ENCODE results near the gene WDFY3. TPM values are rescaled to one million over a fixed set of nuclear protein-coding genes. Genes with fewer than 3 reads are reported as not detected.

The WDFY3 gene
- total RNA-seq, 2 experiments from 2014 or later = not detected

DNA sequence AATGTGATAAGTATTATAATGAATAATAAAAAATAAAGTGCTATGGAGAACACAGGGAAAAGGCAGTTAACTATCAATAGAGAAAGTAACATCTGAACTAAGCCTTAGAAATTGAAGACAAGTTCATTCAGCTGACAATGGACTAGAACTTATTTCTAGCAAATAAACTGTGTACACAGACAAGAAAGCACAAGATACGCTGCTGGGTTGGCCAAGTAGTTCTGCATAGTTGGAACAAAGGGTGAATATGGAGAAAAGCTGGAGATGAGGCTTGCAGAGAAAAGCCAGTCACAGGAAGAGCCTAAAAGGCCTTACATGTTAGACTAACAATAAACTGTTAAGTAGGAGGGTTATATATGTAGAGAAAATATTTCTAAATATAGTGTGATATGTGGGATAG is 71.2 kb downstream of the WDFY3 start:
- POLR2A ChIA-PET = no interaction called here
- ATAC-seq = no peak
- Mint-ChIP-seq H3K27me3 (ENCODE audit: low read depth) (no peaks in the 10 kb centered on the region), H3K4me3 (no peak overlapping the region), H3K36me3 (ENCODE audit: low read depth) (no peaks in the 10 kb centered on the region), H3K4me1 (ENCODE audit: low read depth) (no peaks in the 10 kb centered on the region), H3K27ac (no peak overlapping the region), H3K9me3 (ENCODE audit: insufficient read depth) (no peaks in the 10 kb centered on the region)
- no peak for DNase-seq
- CTCF ChIA-PET = no interaction called here

DNA sequence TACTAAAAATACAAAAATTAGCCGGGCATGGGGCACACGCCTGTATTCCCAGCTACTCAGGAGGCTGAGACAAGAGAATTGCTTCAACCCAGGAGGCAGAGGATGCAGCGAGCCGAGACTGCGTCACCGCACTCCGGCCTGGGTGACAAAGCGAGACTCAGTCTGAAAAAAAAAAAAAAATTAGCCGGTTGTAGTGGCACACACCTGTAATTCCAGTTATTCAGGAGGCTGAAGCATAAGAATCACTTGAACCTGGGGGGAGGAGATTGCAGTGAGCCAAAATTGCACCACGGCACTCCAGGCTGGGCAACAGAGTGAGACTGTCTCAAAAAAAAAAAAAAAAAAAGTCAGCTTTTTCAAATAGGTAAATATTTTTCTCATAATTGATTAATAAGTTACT is 71.9 kb downstream of the WDFY3 start:
- no peak for DNase-seq
- H3K9me3 Mint-ChIP-seq (ENCODE audit: insufficient read depth) = no peaks in the 10 kb centered on the region
- no peaks in the 10 kb centered on the region for H3K4me1 Mint-ChIP-seq (ENCODE audit: low read depth)
- H3K27me3 Mint-ChIP-seq (ENCODE audit: low read depth) = no peaks in the 10 kb centered on the region
- ChIA-PET POLR2A (no interaction called here), CTCF (no interaction called here)
- no peak overlapping the region for H3K4me3 Mint-ChIP-seq
- H3K27ac Mint-ChIP-seq = no peak overlapping the region
- ATAC-seq = no peak
- no peaks in the 10 kb centered on the region for H3K36me3 Mint-ChIP-seq (ENCODE audit: low read depth)

DNA sequence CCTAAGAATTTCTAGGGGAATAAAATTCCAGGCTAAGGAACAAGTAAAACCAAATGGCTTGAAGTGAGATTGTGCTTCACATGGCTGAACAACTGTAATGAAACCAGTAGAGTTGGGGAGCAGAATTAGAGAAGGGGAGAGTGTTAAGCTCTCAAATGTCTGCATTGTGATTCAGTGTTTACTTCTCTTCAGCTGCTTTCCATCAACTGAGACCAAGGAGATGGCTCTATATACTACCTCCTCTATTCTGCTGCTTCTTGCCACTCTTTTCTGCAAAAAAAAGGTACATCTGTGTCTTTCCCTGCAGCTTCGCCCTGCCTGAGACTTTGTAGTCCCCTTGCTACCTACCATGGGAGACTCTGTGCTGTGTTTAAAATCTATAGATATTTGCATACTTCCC is 73.5 kb downstream of the WDFY3 start:
- H3K4me3 Mint-ChIP-seq = no peak overlapping the region
- CTCF ChIA-PET = no interaction called here
- DNase-seq (no peak), ATAC-seq (no peak)
- H3K27ac Mint-ChIP-seq = no peak overlapping the region
- H3K27me3 Mint-ChIP-seq (ENCODE audit: low read depth) = no peaks in the 10 kb centered on the region
- no peaks in the 10 kb centered on the region for H3K9me3 Mint-ChIP-seq (ENCODE audit: insufficient read depth)
- no peaks in the 10 kb centered on the region for H3K4me1 Mint-ChIP-seq (ENCODE audit: low read depth)
- POLR2A ChIA-PET = no interaction called here
- no peaks in the 10 kb centered on the region for H3K36me3 Mint-ChIP-seq (ENCODE audit: low read depth)

DNA sequence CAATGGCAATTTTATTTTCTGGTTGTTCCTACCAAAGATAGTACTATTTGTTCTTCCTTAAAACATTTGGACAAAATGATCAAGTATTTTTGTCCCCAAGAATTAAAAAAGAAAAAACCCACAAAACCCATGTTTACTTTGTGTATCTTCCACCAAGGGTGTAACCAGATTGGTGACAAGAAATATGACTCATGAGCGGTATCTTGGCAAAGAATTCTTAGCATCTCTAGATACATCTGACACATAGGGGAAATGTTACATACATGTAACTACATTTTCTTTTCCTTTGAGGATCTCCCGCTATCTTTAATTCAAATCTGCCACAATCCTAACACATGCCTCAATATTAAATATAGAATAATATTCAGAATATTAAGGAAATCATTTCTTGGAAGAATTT is 78.7 kb downstream of the WDFY3 start:
- ChIA-PET CTCF (no interaction called here), POLR2A (no interaction called here)
- Mint-ChIP-seq H3K27me3 (ENCODE audit: low read depth) (no peaks in the 10 kb centered on the region), H3K36me3 (ENCODE audit: low read depth) (no peaks in the 10 kb centered on the region), H3K4me1 (ENCODE audit: low read depth) (no peaks in the 10 kb centered on the region), H3K4me3 (no peak overlapping the region), H3K9me3 (ENCODE audit: insufficient read depth) (no peaks in the 10 kb centered on the region), H3K27ac (no peak overlapping the region)
- ATAC-seq (no peak), DNase-seq (no peak)

DNA sequence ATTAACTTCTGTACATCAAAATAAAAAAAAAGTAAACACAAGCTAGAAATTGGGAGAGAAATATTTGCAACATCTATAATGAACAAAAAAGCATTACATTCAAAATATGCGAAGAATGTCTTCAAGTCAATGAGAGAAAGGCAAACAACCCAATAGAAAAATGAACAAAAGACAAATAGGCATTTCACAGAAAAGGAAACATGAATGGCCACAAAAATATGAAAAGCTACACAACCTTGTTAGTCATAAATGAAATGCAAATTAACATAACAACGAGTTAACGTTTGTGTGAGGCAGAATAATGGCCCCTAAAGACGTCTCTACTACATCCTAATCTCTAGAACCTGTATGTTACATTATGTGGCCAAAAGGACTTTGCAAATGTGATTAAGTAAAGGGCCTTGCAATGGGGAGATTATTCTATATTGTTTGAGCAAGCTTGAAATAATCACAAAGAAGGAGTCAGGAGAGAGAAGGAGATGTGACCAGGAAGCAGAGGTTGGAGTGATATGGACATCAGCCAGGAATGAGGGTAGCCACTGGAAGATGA is 86.8 kb downstream of the WDFY3 start:
- ChIA-PET POLR2A (no interaction called here), CTCF (interaction anchor here (0.6 kb wide), 1 partner anchor 140 kb away, joined by 5 read pairs; no protein-coding TSS in a partner anchor)
- ATAC-seq = no peak
- Mint-ChIP-seq H3K4me3 (no peak overlapping the region), H3K4me1 (ENCODE audit: low read depth) (no peaks in the 10 kb centered on the region), H3K27me3 (ENCODE audit: low read depth) (no peaks in the 10 kb centered on the region), H3K9me3 (ENCODE audit: insufficient read depth) (no peaks in the 10 kb centered on the region), H3K36me3 (ENCODE audit: low read depth) (no peaks in the 10 kb centered on the region), H3K27ac (no peak overlapping the region)
- DNase-seq = no peak

DNA sequence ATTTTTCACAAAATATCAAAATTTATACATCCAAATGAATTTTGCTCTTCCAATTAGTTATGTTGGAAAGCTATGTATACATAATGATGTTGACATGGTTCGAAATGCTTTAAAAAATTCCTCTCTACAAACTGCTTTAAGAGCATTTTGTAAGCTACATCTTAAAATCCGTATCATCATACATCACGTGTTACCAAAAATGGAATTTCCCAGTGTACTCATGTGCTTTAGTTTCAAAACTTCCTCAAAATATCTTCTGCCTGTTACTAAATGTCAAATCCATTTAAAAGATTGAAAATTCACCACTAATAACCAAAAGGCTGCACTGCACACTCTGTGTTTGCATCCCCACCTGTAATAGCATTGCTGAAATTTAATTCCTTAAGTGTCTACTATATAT is 87.9 kb downstream of the WDFY3 start:
- Mint-ChIP-seq H3K9me3 (ENCODE audit: insufficient read depth) (no peaks in the 10 kb centered on the region), H3K36me3 (ENCODE audit: low read depth) (no peaks in the 10 kb centered on the region), H3K27ac (no peak overlapping the region), H3K27me3 (ENCODE audit: low read depth) (no peaks in the 10 kb centered on the region), H3K4me1 (ENCODE audit: low read depth) (no peaks in the 10 kb centered on the region), H3K4me3 (no peak overlapping the region)
- CTCF ChIA-PET = no interaction called here
- ATAC-seq (no peak), DNase-seq (no peak)
- POLR2A ChIA-PET = no interaction called here

DNA sequence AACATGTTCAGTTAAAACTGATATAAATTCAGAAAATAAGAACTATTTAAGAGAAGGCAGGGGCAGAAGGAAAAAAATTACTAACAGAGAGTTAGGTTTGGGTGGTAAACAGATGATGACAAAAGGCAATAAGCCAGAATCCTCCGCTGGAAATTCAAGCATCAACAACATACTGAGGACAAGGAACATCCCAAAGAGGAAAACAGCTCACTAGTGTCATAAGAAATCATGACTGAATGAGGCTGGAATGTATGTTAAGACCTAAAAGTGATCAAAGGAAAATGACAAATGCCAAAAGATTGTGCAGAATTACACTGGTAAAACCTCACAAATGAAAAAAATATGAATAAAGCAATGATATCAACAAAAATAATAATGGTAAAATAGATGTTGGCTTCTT is 88.4 kb downstream of the WDFY3 start:
- H3K4me1 Mint-ChIP-seq (ENCODE audit: low read depth) = no peaks in the 10 kb centered on the region
- H3K27ac Mint-ChIP-seq = no peak overlapping the region
- H3K9me3 Mint-ChIP-seq (ENCODE audit: insufficient read depth) = no peaks in the 10 kb centered on the region
- H3K4me3 Mint-ChIP-seq = no peak overlapping the region
- POLR2A ChIA-PET = no interaction called here
- H3K27me3 Mint-ChIP-seq (ENCODE audit: low read depth) = no peaks in the 10 kb centered on the region
- H3K36me3 Mint-ChIP-seq (ENCODE audit: low read depth) = no peaks in the 10 kb centered on the region
- no peak for DNase-seq
- ATAC-seq = no peak
- CTCF ChIA-PET = no interaction called here

DNA sequence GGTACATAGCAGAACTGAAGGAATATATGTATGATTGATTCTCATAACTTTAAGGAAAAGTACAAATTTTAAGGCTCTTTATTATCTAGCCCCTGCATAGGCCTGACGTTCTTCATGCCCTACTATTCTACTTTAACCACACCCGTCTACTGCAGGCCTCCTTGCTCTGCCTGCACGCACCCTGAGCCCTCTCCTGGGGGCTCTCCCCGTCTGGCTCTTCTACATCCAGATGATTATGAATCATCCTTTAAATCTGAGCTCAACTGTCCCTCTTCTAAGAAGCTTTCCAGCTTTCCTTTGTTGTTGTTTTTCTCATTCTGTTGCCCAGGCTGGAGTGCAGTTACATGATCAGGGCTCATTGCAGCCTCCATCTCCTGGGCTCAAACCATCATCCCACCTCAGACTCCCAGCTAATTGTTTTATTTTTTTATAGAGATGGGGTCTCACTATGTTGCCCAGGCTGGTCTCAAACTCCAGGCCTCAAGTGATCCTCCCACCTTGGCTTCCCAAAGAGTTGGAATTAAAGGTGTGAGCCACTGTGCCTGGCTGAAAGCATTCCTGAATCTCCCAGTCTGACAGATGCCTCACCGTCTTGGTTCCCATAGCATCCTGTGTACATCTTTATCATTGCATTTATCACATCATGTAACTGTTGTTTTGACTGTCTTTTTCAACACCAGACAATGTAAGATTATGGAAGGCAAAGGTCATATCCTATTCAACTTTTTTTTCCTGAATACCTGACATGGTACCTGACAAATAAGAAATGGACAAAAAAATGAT is 89.2 kb downstream of the WDFY3 start:
- ATAC-seq (no peak), DNase-seq (no peak)
- Mint-ChIP-seq H3K27me3 (ENCODE audit: low read depth) (no peaks in the 10 kb centered on the region), H3K27ac (no peak overlapping the region), H3K4me3 (no peak overlapping the region), H3K36me3 (ENCODE audit: low read depth) (no peaks in the 10 kb centered on the region), H3K4me1 (ENCODE audit: low read depth) (no peaks in the 10 kb centered on the region), H3K9me3 (ENCODE audit: insufficient read depth) (no peaks in the 10 kb centered on the region)
- ChIA-PET CTCF (no interaction called here), POLR2A (no interaction called here)

DNA sequence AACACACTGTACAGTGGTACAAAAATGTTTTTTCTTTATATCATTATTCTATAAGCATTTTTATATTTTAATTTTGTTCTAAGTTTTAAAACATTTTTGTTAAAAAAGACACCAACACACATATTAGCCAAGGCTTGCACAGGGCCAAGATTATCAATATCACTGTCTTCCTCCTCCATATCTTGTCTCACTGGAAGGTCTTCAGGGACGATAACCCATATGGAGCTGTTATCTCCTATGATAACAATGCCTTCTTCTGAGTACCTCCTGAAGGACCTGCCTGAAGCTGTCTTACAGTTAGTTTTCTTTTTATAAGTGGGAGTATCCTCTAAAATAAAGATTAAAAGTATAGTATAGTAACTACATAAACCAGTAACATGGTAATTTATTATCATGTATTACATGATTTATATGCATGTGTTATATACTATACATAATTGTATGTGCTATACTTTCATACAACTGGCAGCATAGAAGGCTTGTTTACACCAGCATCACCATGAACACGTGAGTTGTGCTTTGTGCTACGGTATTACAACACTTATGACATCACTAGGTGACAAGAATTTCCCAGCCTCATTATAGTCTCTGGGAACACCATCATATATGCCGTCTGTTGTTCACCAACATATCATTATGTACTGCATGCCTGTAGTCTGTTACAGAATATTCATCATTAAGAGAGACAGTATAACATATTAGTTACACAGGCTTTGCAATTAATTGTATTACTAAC is 90.7 kb downstream of the WDFY3 start:
- H3K9me3 Mint-ChIP-seq (ENCODE audit: insufficient read depth) = no peaks in the 10 kb centered on the region
- no peaks in the 10 kb centered on the region for H3K36me3 Mint-ChIP-seq (ENCODE audit: low read depth)
- H3K4me1 Mint-ChIP-seq (ENCODE audit: low read depth) = no peaks in the 10 kb centered on the region
- ChIA-PET POLR2A (no interaction called here), CTCF (no interaction called here)
- no peak overlapping the region for H3K4me3 Mint-ChIP-seq
- DNase-seq = no peak
- H3K27ac Mint-ChIP-seq = no peak overlapping the region
- no peak for ATAC-seq
- H3K27me3 Mint-ChIP-seq (ENCODE audit: low read depth) = no peaks in the 10 kb centered on the region

DNA sequence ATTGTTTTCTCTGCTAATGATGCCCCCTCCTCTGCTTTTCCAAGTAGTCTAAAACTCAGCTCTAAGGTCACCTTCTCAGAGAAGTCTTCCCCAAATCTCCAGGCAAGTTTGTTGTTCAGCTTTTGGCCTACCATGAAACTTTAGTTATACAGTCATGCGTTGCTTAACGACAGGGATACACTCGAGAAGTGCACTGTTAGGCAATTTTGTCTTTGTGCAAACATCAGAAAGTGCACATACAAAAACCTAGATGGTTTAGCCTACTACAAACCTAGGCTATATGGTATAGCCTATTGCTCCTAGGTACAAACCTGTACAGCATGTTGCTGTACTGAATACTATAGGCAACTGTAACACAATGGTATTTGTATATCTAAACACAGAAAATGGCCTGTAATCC is 91.9 kb downstream of the WDFY3 start:
- ATAC-seq (no peak), DNase-seq (no peak)
- H3K4me1 Mint-ChIP-seq (ENCODE audit: low read depth) = no peaks in the 10 kb centered on the region
- no peaks in the 10 kb centered on the region for H3K9me3 Mint-ChIP-seq (ENCODE audit: insufficient read depth)
- ChIA-PET POLR2A (no interaction called here), CTCF (no interaction called here)
- H3K4me3 Mint-ChIP-seq = no peak overlapping the region
- H3K27me3 Mint-ChIP-seq (ENCODE audit: low read depth) = no peaks in the 10 kb centered on the region
- H3K27ac Mint-ChIP-seq = no peak overlapping the region
- no peaks in the 10 kb centered on the region for H3K36me3 Mint-ChIP-seq (ENCODE audit: low read depth)

DNA sequence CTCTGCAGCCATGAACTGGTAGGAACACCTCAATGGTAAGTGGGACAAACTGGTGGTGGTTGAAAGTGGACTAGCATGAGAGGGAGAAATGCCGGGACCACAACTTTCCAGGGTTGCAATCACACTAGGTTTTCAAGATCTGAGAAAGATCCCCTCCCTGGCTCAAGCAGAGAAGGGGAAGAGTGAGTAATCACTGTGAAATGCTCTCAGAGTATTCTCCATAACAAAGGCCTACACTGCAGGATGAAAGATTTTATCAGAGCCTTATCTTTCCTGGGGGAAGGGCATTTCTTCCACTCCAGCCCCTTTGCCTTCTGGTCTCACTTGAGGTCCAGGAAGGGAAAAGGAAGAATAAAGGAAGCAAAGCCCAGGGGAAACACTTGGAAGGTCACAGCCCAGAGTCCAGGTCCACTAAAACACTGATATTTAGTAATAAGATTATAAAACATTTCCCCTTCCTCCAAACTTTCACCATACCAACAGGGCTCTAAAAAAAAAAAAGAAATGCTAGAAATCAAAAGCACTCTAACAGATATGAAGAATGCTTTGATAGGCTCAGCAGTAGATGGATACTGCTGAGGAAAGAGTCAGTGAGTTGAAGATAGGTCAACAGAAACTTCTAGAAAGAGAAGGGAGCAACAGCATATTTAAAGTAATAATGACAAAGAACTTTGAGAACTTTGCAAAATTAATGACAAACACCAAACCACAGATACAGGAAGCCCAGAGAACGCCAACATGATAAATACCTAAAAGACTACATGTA is 95.9 kb downstream of the WDFY3 start:
- DNase-seq = no peak
- CTCF ChIA-PET = no interaction called here
- H3K9me3 Mint-ChIP-seq (ENCODE audit: insufficient read depth) = no peaks in the 10 kb centered on the region
- POLR2A ChIA-PET = no interaction called here
- H3K36me3 Mint-ChIP-seq (ENCODE audit: low read depth) = no peaks in the 10 kb centered on the region
- H3K27ac Mint-ChIP-seq = no peak overlapping the region
- H3K4me1 Mint-ChIP-seq (ENCODE audit: low read depth) = no peaks in the 10 kb centered on the region
- no peaks in the 10 kb centered on the region for H3K27me3 Mint-ChIP-seq (ENCODE audit: low read depth)
- no peak for ATAC-seq
- H3K4me3 Mint-ChIP-seq = no peak overlapping the region

DNA sequence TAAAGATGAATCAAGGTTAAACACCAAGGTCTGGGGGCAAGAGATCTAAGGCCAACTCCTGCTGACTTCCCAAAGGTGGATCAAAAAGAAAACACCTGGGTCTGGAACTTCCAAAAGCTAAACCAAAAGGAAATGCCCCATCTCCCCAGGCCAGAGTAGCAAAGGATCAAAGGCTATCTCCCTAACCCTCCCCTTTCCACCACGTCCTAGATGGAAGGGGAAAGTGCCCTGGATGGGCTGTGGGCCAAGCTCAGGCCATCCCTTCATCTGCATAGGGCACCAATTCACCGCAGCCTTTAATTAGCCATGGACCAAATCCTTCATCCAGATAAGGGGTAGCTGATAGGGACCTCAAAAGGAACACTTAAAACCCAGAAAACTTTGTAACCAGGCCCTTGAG is 100.2 kb downstream of the WDFY3 start:
- DNase-seq = no peak
- no peak for ATAC-seq
- Mint-ChIP-seq H3K27me3 (ENCODE audit: low read depth) (no peaks in the 10 kb centered on the region), H3K27ac (no peak overlapping the region), H3K4me3 (no peak overlapping the region), H3K9me3 (ENCODE audit: insufficient read depth) (no peaks in the 10 kb centered on the region), H3K36me3 (ENCODE audit: low read depth) (no peaks in the 10 kb centered on the region), H3K4me1 (ENCODE audit: low read depth) (no peaks in the 10 kb centered on the region)
- ChIA-PET CTCF (interaction anchor here (0.6 kb wide), 1 partner anchor 218 kb away, joined by 3 read pairs; no protein-coding TSS in a partner anchor), POLR2A (no interaction called here)

Measured in activated CD8-positive, alpha-beta T cell treated with anti-CD3 and anti-CD28 coated beads, Interleukin-2, amount 10 ng/mL, durations not matched to agents 7 days and 5 days (primary cell).